GM18505 (cell line): Measurements from ENCODE around the gene CMYA5.
"Not testable (repeated sequence)": the region's sequence is repeated elsewhere in the genome, so short reads cannot be mapped to it uniquely, and the experiment has no call there.

ENCODE experiments used
- ATAC-seq: cut with Tn5 transposase; IDR thresholded peaks from one replicate; pipeline ENCODE4 v1.9.1; 2021; ENCODE audit not compliant: unreplicated experiment
- POLR2A ChIP-seq: IDR thresholded peaks from 4 replicates; pipeline ENCODE4 v1.6.1; 2011; ENCODE audit warnings: borderline replicate concordance; ENCODE audit not compliant: insufficient read depth, insufficient read length; ENCODE audit errors: extremely low read depth

CMYA5 gene

GRCh38 chr5:79694183-79694582 is 4.5 kb downstream of the CMYA5 start:
- no peak for ATAC-seq
- TF ChIP-seq POLR2A = no peak

GRCh38 chr5:79694652-79695051 is 5.0 kb downstream of the CMYA5 start:
- ATAC-seq = no peak
- no peak for TF ChIP-seq POLR2A

- ATAC-seq = no peak
- TF ChIP-seq POLR2A = no peak
These were observed 5.9 kb downstream of the CMYA5 start for GRCh38 chr5:79695526-79695925.

GRCh38 chr5:79697222-79698170 is 7.9 kb downstream of the CMYA5 start:
- ATAC-seq = no peak
- TF ChIP-seq POLR2A = no peak

GRCh38 chr5:79699763-79700400 is 10.2 kb downstream of the CMYA5 start:
- peak; percentile 64 for ATAC-seq
- no peak for TF ChIP-seq POLR2A

- no peak for ATAC-seq
- no peak for TF ChIP-seq POLR2A
These were observed 13.2 kb downstream of the CMYA5 start for GRCh38 chr5:79702606-79703380.

- TF ChIP-seq POLR2A = no peak
- no peak for ATAC-seq
These were observed 13.7 kb downstream of the CMYA5 start for GRCh38 chr5:79703381-79703645.

- TF ChIP-seq POLR2A = no peak
- ATAC-seq = no peak
These were observed 14.9 kb downstream of the CMYA5 start for GRCh38 chr5:79704553-79704952.

- no peak for ATAC-seq
- TF ChIP-seq POLR2A = no peak
These were observed 16.0 kb downstream of the CMYA5 start for GRCh38 chr5:79705632-79706031.

GRCh38 chr5:79706317-79706716 is 16.7 kb downstream of the CMYA5 start:
- not testable (repeated sequence) for ATAC-seq

- TF ChIP-seq POLR2A = no peak
- ATAC-seq = no peak
These were observed 17.9 kb downstream of the CMYA5 start for GRCh38 chr5:79707535-79707934.

- no peak for TF ChIP-seq POLR2A
- no peak for ATAC-seq
These were observed 23.1 kb downstream of the CMYA5 start for GRCh38 chr5:79712741-79713140.

GRCh38 chr5:79713727-79714126 is 24.1 kb downstream of the CMYA5 start:
- no peak for TF ChIP-seq POLR2A
- ATAC-seq = no peak

- ATAC-seq = no peak
- TF ChIP-seq POLR2A = no peak
These were observed 27.2 kb downstream of the CMYA5 start for GRCh38 chr5:79716839-79717238.

GRCh38 chr5:79720096-79720495 is 30.5 kb downstream of the CMYA5 start:
- TF ChIP-seq POLR2A = no peak
- no peak for ATAC-seq
